Heart left ventricle (tissue), 13 donors: ENCODE data around the gene KRT40.

Experiments used
- POLR2A ChIP-seq, 2 donors: fragments of 450-650 bp; IDR thresholded peaks; one replicate each; pipeline ENCODE4 v1.6.1; 2017; ENCODE audit warnings: antibody characterized with exemption in 2 of 2, mild to moderate bottlenecking in 2 of 2, moderate library complexity in 2 of 2
- TF ChIP-seq, protein P1 (sequence below), 12 donors: fragments of 200-600 bp; sonication (generic) in 4 of 12; IDR thresholded peaks; one replicate each; pipeline versions ENCODE4 v1.5.0 to v1.8.0; 2018 to 2022; ENCODE audit warnings: antibody characterized with exemption in 12 of 12, mild to moderate bottlenecking in 5 of 12
- donor health status: ischemic (EF 13 %, LVEDD 7.1; RV severe dilation, severe dysfunction).
- donor health status: DM: no; HTN: yes; CAD: no.
- donor health status: DM: no; HTN: no; CAD: no.
- donor health status: ischemic (EF 25% LVEDD 6.9; RV normal size, moderate dysfunction).
- donor health status: ischemic (EF 25% LVEDD 5.7; RV mildly dilated, moderate dysfunction).
- donor health status: ischemic (EF 35%, LVEDD 5.7; RV mildly dilated, moderate dysfunction).
- donor health status: nonischemic (EF 11% LVEDD 7.7; RV severe dilation, severe dysfunction).
- donor health status: DM: yes; HTN: yes; CAD: no.
- donor health status: PGD.
- donor health status: ischemic (EF 29% LVEDD 5.4; RV normal size, mild dysfunction).
- donor health status: nonischemic (EF 23%, LVEDD 6.1; RV moderate dilation, normal function).

- TF ChIP-seq, protein P1, sequence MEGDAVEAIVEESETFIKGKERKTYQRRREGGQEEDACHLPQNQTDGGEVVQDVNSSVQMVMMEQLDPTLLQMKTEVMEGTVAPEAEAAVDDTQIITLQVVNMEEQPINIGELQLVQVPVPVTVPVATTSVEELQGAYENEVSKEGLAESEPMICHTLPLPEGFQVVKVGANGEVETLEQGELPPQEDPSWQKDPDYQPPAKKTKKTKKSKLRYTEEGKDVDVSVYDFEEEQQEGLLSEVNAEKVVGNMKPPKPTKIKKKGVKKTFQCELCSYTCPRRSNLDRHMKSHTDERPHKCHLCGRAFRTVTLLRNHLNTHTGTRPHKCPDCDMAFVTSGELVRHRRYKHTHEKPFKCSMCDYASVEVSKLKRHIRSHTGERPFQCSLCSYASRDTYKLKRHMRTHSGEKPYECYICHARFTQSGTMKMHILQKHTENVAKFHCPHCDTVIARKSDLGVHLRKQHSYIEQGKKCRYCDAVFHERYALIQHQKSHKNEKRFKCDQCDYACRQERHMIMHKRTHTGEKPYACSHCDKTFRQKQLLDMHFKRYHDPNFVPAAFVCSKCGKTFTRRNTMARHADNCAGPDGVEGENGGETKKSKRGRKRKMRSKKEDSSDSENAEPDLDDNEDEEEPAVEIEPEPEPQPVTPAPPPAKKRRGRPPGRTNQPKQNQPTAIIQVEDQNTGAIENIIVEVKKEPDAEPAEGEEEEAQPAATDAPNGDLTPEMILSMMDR (IDR thresholded peaks at IDR 0.05) = no peak
- no peak for TF ChIP-seq POLR2A (IDR thresholded peaks at IDR 0.05)
Observed at GRCh38 chr17:40992666-40993065, 8.5 kb upstream of the KRT40 start.
